HFFc6 (cell line): Measurements from ENCODE around the gene CMTR2. TPM values are rescaled to one million over a fixed set of nuclear protein-coding genes. Genes with fewer than 3 reads are reported as not detected.

Experiments used
- DNase-seq: peaks from one replicate; pipeline ENCODE4 v3.0.0-alpha.2; 2018
- H3K27ac Mint-ChIP-seq: 2 replicates; pipeline ENCODE4 v1.8.0; 2020; ENCODE audit warnings: mild to moderate bottlenecking, mixed read lengths
- H3K27me3 Mint-ChIP-seq: 2 replicates; pipeline ENCODE4 v1.8.0; 2021; ENCODE audit warnings: mild to moderate bottlenecking, moderate library complexity, mixed read lengths; ENCODE audit not compliant: insufficient read depth
- H3K36me3 Mint-ChIP-seq: 2 replicates; pipeline ENCODE4 v1.8.0; 2021; ENCODE audit warnings: low read depth, mixed read lengths
- H3K4me1 Mint-ChIP-seq: 2 replicates; pipeline ENCODE4 v1.8.0; 2020; ENCODE audit warnings: low read depth, mixed read lengths
- H3K4me3 Mint-ChIP-seq: 2 replicates; pipeline ENCODE4 v1.8.0; 2020; ENCODE audit warnings: mild to moderate bottlenecking, moderate library complexity, mixed read lengths
- H3K9me3 Mint-ChIP-seq: 2 replicates; pipeline ENCODE4 v1.8.0; 2020; ENCODE audit warnings: mild to moderate bottlenecking, mixed read lengths
- total RNA-seq, 6 experiments: library from RNA; stranded (reverse); fragmentation: NEBNext Ultra II Directional; extraction: Animal tissue kit (Norgen Biotek cat#: 25700); gene quantifications; 2 replicates in 1 of 6; 3 replicates in 5 of 6; pipeline ENCODE4 v1.2.3, GENCODE V29; 2021
- TF ChIP-seq, protein P1 (sequence below): fragments of 200-600 bp; sonication (generic); IDR thresholded peaks from 2 replicates; pipeline ENCODE4 v1.5.0; 2021; ENCODE audit warnings: antibody characterized with exemption, mild to moderate bottlenecking

CMTR2 gene
- total RNA-seq, 6 experiments from 2014 or later: 12.2 to 15.6 (median 14.8) TPM

DNA sequence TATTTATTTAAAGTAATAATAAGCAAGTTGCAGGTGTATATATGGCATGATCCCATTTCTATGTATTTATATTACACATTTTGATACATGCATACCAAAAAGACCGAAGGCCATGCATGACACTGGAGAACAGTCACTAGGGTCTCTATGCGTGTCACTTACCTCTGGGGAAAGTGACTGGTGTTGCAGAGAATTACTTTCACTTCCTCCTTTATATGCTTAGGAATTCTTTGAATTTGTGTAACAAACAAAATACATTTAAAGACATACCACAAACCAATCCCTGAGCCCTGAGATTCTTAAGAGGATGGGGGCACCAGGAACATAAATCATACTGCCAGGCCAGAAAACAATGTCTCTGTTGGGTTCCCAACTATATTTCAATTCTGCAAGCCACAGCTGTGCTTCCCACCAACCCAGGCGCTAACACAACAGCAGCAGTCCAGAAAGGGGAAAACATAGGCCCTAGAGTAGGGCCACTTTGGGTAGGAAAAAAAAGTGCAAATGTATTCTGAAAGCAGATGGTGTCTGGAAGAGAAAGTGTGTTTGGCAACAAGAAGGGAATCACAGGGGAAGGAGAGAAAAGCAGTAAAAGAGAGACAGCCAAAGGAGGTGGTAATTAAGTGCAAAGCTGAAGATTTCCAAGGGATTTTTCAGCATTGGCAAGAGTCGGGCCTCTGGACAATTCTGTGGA, 34.2 kb downstream of the CMTR2 start:
- H3K27ac Mint-ChIP-seq: no peak overlapping the region
- H3K9me3 Mint-ChIP-seq: no peaks in the 10 kb centered on the region
- H3K36me3 Mint-ChIP-seq: no peaks in the 10 kb centered on the region
- DNase-seq: no peak
- TF ChIP-seq, protein P1, sequence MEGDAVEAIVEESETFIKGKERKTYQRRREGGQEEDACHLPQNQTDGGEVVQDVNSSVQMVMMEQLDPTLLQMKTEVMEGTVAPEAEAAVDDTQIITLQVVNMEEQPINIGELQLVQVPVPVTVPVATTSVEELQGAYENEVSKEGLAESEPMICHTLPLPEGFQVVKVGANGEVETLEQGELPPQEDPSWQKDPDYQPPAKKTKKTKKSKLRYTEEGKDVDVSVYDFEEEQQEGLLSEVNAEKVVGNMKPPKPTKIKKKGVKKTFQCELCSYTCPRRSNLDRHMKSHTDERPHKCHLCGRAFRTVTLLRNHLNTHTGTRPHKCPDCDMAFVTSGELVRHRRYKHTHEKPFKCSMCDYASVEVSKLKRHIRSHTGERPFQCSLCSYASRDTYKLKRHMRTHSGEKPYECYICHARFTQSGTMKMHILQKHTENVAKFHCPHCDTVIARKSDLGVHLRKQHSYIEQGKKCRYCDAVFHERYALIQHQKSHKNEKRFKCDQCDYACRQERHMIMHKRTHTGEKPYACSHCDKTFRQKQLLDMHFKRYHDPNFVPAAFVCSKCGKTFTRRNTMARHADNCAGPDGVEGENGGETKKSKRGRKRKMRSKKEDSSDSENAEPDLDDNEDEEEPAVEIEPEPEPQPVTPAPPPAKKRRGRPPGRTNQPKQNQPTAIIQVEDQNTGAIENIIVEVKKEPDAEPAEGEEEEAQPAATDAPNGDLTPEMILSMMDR: no peak
- no peaks in the 10 kb centered on the region for H3K4me1 Mint-ChIP-seq
- H3K27me3 Mint-ChIP-seq: peaks cover 8% of the 10 kb centered on the region
- no peak overlapping the region for H3K4me3 Mint-ChIP-seq

DNA sequence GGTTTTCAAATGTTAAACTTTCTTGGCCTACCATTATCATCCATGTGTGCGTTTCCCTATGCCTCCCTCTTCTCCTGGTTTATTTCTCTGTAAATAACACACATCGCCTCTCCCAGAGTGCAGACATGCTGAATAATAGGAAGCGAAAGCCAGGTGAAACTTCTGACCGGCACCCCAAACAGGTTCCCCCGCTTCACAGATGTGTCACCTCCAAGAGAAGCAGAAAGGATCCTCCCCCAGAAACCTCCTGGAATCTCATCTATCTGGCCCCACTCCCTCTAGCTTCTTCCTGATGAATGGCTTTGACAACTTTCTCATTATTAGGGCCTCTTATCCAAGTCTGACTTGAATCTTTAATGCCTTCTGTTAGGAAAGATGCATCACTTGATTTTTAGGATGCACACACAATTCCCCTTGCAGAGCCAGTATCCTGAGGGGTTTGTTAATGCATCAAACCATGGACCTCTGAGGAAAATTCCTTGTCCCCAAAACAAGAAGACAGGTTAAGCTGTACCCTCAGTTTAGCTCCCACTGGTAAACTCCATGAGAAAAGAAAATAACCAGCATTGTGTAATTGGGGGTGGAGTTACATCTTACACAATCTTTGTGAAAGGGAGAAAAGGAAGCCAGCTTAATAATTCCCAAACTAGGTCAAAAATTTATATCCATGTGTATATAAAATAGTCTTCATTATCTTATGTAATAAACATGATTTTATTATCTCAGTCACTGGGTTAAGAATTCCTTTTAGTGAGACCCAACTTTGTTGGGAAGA, 38.6 kb downstream of the CMTR2 start:
- Mint-ChIP-seq H3K4me1 (no peaks in the 10 kb centered on the region), H3K27ac (no peak overlapping the region), H3K4me3 (no peak overlapping the region), H3K9me3 (no peaks in the 10 kb centered on the region), H3K27me3 (peaks cover 10% of the 10 kb centered on the region), H3K36me3 (no peaks in the 10 kb centered on the region)
- DNase-seq: no peak
- TF ChIP-seq, protein P1: no peak

DNA sequence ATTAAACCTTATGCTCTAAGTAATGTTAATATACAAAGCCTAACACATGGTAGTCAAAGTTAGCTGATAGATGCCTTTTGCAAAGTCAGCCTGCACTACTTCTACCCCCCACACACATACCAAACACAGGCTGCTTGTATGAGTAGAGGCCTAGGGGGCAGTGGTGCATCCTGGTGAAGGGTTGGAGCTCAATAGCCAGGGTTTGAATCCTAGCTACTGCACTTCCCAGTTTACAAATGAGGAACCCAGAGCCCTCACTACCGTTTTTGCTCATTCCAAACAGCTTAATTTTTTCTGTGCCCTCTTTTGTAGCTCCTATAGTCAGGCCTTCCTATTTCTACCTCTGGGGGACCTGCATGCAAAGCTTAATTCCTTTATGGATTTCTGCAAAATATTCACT, 39.8 kb downstream of the CMTR2 start:
- H3K27ac Mint-ChIP-seq: no peak overlapping the region
- peaks cover 10% of the 10 kb centered on the region for H3K27me3 Mint-ChIP-seq
- H3K4me1 Mint-ChIP-seq: no peaks in the 10 kb centered on the region
- no peaks in the 10 kb centered on the region for H3K9me3 Mint-ChIP-seq
- TF ChIP-seq, protein P1: no peak
- no peaks in the 10 kb centered on the region for H3K36me3 Mint-ChIP-seq
- DNase-seq: no peak
- no peak overlapping the region for H3K4me3 Mint-ChIP-seq

DNA sequence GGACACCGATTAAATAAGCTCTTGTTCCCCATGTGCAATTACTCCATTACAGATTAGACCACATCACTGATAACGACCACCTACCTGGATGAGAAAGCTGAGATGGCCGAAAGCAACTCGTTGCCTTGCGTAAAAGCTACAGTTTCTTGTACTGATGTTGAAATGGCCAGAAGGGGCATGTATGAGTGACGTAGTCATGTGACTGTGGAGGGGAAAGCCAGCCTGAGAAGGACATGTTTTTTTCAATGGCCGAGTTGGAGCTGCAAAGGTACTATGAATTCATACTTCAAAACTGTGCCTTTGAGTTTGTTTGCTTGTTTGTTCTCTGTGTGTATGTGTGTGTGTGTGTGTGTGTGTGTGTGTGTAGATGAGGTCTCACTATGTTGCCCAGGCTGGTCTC, 41.7 kb downstream of the CMTR2 start:
- no peak for DNase-seq

DNA sequence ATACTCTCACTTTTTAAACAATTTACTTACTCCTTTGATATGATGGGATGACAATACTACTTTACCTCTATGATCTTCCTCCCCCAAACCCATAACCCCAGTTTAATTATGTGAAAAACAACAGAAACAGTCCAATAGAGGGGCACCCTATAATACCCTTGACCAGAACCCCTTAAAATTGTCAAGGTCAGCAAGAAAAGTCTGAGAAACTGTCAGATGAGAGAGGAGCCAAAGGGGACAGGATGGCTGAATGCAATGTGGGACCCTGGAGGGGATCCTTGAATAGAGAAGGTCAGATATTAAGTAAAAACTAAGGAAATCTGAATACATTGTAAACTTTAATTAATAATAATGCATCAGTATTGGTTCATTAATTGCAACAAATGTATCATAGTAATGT, 42.9 kb downstream of the CMTR2 start:
- no peaks in the 10 kb centered on the region for H3K4me1 Mint-ChIP-seq
- no peaks in the 10 kb centered on the region for H3K9me3 Mint-ChIP-seq
- TF ChIP-seq, protein P1: no peak
- no peak overlapping the region for H3K4me3 Mint-ChIP-seq
- H3K27me3 Mint-ChIP-seq: peaks cover 13% of the 10 kb centered on the region
- H3K27ac Mint-ChIP-seq: no peak overlapping the region
- H3K36me3 Mint-ChIP-seq: no peaks in the 10 kb centered on the region
- DNase-seq: no peak

More for the DNA sequence above, 41.7 kb downstream of the CMTR2 start:
- Mint-ChIP-seq H3K27me3 (peaks cover 16% of the 10 kb centered on the region), H3K9me3 (no peaks in the 10 kb centered on the region), H3K36me3 (no peaks in the 10 kb centered on the region), H3K4me3 (no peak overlapping the region), H3K4me1 (no peaks in the 10 kb centered on the region), H3K27ac (no peak overlapping the region)
- TF ChIP-seq, protein P1: no peak
